Natural killer cell (primary cell): Measurements from ENCODE around the gene UBAP1. TPM values are rescaled to one million over a fixed set of nuclear protein-coding genes. Genes with fewer than 3 reads are reported as not detected.
A peak's percentile ranks its signal among the peaks of the same experiment; 100 is the strongest.
"Not testable (repeated sequence)": the region's sequence is repeated elsewhere in the genome, so short reads cannot be mapped to it uniquely, and the experiment has no call there.

Experiments
- ATAC-seq, 3 donors: fragments of 150-1000 bp in 2 of 3; fragments of 200-7000 bp in 1 of 3; cut with Tn5 transposase; 1 replicate in 1 of 3; 2 replicates in 2 of 3; pipeline ENCODE4 v1.10.0; 2021; ENCODE audit warnings: mild to moderate bottlenecking in 2 of 3, moderate library complexity in 2 of 3
- DNase-seq, 2 donors: peaks; one replicate each; pipeline versions ENCODE4 v3.0.0 to v3.0.0-alpha.2; 2013 to 2021; ENCODE audit warnings: mixed read lengths in 1 of 2
- H3K27ac ChIP-seq: one replicate; pipeline ENCODE4 v1.5.1; 2013; ENCODE audit warnings: mild to moderate bottlenecking, low read length
- H3K27me3 ChIP-seq: one replicate; pipeline ENCODE4 v1.6.1; 2013; ENCODE audit warnings: low read length; ENCODE audit not compliant: control insufficient read depth, insufficient read depth
- H3K36me3 ChIP-seq: one replicate; pipeline ENCODE4 v1.6.1; 2013; ENCODE audit warnings: low read length; ENCODE audit not compliant: control insufficient read depth, insufficient read depth
- H3K4me1 ChIP-seq: one replicate; pipeline ENCODE4 v1.6.1; 2013; ENCODE audit warnings: low read length; ENCODE audit not compliant: control insufficient read depth, insufficient read depth
- H3K4me3 ChIP-seq: one replicate; pipeline ENCODE4 v1.5.1; 2013; ENCODE audit warnings: low read length
- H3K9me3 ChIP-seq: one replicate; pipeline ENCODE4 v1.6.1; 2013; ENCODE audit warnings: low read length; ENCODE audit not compliant: control insufficient read depth, insufficient read depth
- H3K27ac Mint-ChIP-seq, 2 donors: one replicate each; pipeline ENCODE4 v1.8.0; 2022; ENCODE audit warnings: mild to moderate bottlenecking in 2 of 2, mixed read lengths in 2 of 2, moderate library complexity in 1 of 2
- H3K27me3 Mint-ChIP-seq, 2 donors: one replicate each; pipeline ENCODE4 v1.8.0; 2022; ENCODE audit warnings: low read depth in 2 of 2, mixed read lengths in 2 of 2
- H3K36me3 Mint-ChIP-seq: one replicate; pipeline ENCODE4 v1.8.0; 2022; ENCODE audit warnings: mixed read lengths
- H3K4me1 Mint-ChIP-seq, 2 donors: one replicate each; pipeline ENCODE4 v1.8.0; 2022; ENCODE audit warnings: mixed read lengths in 2 of 2
- H3K4me3 Mint-ChIP-seq: one replicate; pipeline ENCODE4 v1.8.0; 2022; ENCODE audit warnings: mild to moderate bottlenecking, moderate library complexity, mixed read lengths
- H3K9me3 Mint-ChIP-seq, 2 donors: one replicate each; pipeline ENCODE4 v1.8.0; 2022; ENCODE audit warnings: mixed read lengths in 2 of 2
- WGBS: methylation state at CpG from one replicate; pipeline ENCODE4 v1.1.7; 2013; ENCODE audit warnings: missing lambda C conversion rate; ENCODE audit not compliant: insufficient coverage; 5-methylcytosine and 5-hydroxymethylcytosine counted together
- intact Hi-C: fragments of 100-400 bp; cut with micrococcal nuclease; formaldehyde crosslinking; loops from one replicate; pipeline ENCODE4 v1.14.2; 2022
- total RNA-seq, 4 donors: library from RNA; stranded (reverse); fragments of 120-200 nt in 1 of 4; gene quantifications; one replicate each; pipeline versions ENCODE4 v1.2.3 to v1.2.4, GENCODE V29; 2013 to 2022
- TF ChIP-seq, protein P1 (sequence below): fragments of 200-600 bp; IDR thresholded peaks from one replicate; pipeline ENCODE4 v1.8.0; 2022; ENCODE audit warnings: antibody characterized with exemption

The UBAP1 gene
- total RNA-seq, 3 donors from 2014 or later (not counting 1 experiment from before 2014, with no cell fraction given): 43.6 to 59.3 (median 49.7) TPM

DNA sequence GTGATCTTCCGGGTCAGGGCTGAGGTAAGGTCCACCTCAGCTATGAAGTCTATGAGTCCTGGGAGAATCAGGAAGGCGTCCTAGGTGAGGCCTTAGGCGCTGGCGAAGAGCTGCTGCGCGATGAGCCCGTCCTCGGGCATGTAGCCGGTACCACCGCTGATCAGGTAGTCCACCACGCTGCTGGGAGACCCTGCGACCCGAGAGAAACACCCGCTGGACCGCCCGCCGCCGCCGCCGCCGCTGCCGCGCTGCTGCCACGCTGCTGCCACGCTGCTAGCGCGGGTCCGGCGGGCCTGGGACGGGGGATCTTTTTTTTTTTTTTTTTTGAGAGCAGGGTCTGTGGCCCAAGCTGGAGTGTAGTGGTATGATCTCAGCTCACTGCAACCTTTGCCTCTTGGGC, 44.3 kb upstream of the UBAP1 start:
- no peaks in the 10 kb centered on the region for H3K9me3 ChIP-seq
- Mint-ChIP-seq H3K27ac (no peak overlapping the region), H3K36me3 (no peaks in the 10 kb centered on the region), H3K9me3 (no peaks in the 10 kb centered on the region), H3K4me3 (no peak overlapping the region), H3K4me1 (no peaks in the 10 kb centered on the region), H3K27me3 (no peaks in the 10 kb centered on the region)
- H3K4me3 ChIP-seq: no peak overlapping the region
- H3K4me1 ChIP-seq: no peaks in the 10 kb centered on the region
- intact Hi-C loops: no loop called here
- H3K27me3 ChIP-seq: no peaks in the 10 kb centered on the region
- H3K27ac ChIP-seq: no peak overlapping the region
- ATAC-seq (no peak), DNase-seq (no peak)
- TF ChIP-seq, protein P1, sequence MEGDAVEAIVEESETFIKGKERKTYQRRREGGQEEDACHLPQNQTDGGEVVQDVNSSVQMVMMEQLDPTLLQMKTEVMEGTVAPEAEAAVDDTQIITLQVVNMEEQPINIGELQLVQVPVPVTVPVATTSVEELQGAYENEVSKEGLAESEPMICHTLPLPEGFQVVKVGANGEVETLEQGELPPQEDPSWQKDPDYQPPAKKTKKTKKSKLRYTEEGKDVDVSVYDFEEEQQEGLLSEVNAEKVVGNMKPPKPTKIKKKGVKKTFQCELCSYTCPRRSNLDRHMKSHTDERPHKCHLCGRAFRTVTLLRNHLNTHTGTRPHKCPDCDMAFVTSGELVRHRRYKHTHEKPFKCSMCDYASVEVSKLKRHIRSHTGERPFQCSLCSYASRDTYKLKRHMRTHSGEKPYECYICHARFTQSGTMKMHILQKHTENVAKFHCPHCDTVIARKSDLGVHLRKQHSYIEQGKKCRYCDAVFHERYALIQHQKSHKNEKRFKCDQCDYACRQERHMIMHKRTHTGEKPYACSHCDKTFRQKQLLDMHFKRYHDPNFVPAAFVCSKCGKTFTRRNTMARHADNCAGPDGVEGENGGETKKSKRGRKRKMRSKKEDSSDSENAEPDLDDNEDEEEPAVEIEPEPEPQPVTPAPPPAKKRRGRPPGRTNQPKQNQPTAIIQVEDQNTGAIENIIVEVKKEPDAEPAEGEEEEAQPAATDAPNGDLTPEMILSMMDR: no peak
- no peaks in the 10 kb centered on the region for H3K36me3 ChIP-seq
- WGBS: 95% methylated on average over 28 of the region's 30 CpGs

DNA sequence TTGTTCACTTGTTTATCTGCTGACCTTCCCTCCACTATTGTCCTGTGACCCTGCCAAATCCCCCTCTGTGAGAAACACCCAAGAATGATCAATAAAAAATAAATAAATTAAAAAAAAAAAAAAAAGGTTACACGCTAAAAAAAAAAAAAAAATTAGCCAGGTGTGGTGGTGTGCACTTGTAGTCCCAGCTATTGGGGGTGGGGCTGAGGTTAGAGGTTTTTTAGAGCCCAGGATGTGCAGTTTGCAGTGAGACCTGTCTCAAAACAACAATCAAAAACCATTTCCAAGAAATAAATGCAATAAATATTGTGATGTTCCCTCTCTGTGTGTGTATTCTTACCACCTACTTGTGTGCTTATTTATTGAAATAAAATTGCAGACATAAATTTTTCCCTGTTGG, 40.2 kb upstream of the UBAP1 start:
- H3K4me3 Mint-ChIP-seq, H3K36me3 ChIP-seq, intact Hi-C loops, ATAC-seq, H3K4me1 ChIP-seq, H3K27ac Mint-ChIP-seq, H3K4me1 Mint-ChIP-seq, H3K9me3 Mint-ChIP-seq, H3K27me3 Mint-ChIP-seq, H3K36me3 Mint-ChIP-seq, H3K9me3 ChIP-seq, H3K27ac ChIP-seq, H3K27me3 ChIP-seq, H3K4me3 ChIP-seq: not testable (repeated sequence)
- no CpG with 5 or more reads among the region's 1 CpG for WGBS
- peak in 1 of 2 donors; percentile 20 for DNase-seq

DNA sequence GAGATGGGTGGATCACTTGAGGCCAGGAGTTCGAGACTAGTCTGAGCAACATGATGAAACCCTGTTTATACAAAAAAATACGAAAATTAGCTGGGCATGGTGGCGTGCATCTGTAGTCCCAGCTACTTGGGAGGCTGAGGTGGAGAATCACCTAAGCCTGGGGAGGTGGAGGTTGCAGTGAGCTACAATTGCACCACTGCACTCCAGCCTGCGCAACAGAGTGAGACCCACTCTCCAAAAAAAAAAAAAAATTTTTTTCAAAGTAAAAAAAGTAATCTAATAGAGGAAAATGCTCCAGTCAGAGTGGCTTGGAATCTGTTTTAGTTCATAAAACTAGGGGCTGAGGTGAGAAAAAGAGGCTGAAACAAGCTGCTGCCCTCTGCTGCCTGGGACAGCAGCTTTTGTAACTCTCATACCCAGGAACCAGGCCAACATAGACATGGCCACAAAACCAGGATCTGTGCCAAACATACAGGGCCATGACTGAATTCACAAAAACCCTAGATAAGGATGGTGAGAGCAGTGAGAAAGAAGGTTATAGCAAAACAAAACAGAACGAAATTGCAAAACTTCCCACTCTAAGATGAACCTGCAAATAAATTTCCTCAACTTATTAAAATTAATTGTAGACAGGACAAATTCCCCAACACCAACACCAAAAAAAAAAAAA, 39.2 kb upstream of the UBAP1 start:
- intact Hi-C loops: no loop called here
- Mint-ChIP-seq H3K27ac (no peak overlapping the region), H3K36me3 (no peaks in the 10 kb centered on the region), H3K4me3 (no peak overlapping the region), H3K9me3 (no peaks in the 10 kb centered on the region), H3K4me1 (peaks cover 7 to 8% of the 10 kb centered on the region in 2 donors), H3K27me3 (no peaks in the 10 kb centered on the region)
- ATAC-seq (no peak), DNase-seq (peak in 1 of 2 donors; percentile 24)
- Histone ChIP-seq H3K27ac (no peak overlapping the region), H3K4me1 (no peaks in the 10 kb centered on the region), H3K9me3 (no peaks in the 10 kb centered on the region), H3K27me3 (peaks cover 2% of the 10 kb centered on the region), H3K4me3 (no peak overlapping the region), H3K36me3 (no peaks in the 10 kb centered on the region)
- TF ChIP-seq, protein P1: no peak
- whole genome bisulfite sequencing: 85% methylated on average over 3 of the region's 5 CpGs

DNA sequence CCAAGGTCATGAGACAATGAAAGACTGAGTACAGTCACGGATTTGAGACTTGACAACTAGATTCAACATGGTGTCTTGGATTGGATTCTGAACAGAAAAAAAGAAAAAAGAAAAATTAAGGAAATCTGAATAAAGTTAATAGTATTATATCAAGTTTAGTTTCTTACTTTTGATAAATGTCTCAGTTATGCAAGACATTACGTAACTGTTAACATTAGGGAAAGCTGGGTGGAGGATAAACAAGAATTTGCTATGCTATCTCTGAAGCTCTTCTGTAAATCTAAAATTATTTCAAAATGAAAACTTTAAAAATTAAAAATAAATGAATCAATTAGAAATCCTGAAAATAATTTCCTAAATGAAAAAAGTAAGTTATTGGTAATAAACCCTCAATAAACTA, 38.0 kb upstream of the UBAP1 start:
- Mint-ChIP-seq H3K4me3 (no peak overlapping the region), H3K9me3 (no peaks in the 10 kb centered on the region), H3K36me3 (no peaks in the 10 kb centered on the region), H3K4me1 (peaks cover 15% of the 10 kb centered on the region in 2 donors), H3K27ac (no peak overlapping the region), H3K27me3 (no peaks in the 10 kb centered on the region)
- intact Hi-C loops: no loop called here
- no peak for DNase-seq
- H3K27me3 ChIP-seq: peaks cover 2% of the 10 kb centered on the region
- peaks cover 7% of the 10 kb centered on the region for H3K4me1 ChIP-seq
- no peak overlapping the region for H3K4me3 ChIP-seq
- ATAC-seq: no peak
- H3K36me3 ChIP-seq: no peaks in the 10 kb centered on the region
- H3K9me3 ChIP-seq: no peaks in the 10 kb centered on the region
- TF ChIP-seq, protein P1: no peak
- H3K27ac ChIP-seq: no peak overlapping the region
- 100% methylated on average over 1 of the region's 2 CpGs for WGBS
